Measurements from ENCODE around the gene ERMARD. TPM values are rescaled to one million over a fixed set of nuclear protein-coding genes. Genes with fewer than 3 reads are reported as not detected.

Gene ERMARD
- total and polyA plus RNA-seq, 2 donors (not counting 3 experiments of a cell fraction or from before 2014, with no cell fraction given) = 23.8 to 36.4 TPM

- no peak for TF ChIP-seq CTCF (IDR thresholded peaks at IDR 0.05; ENCODE audit: extremely low read depth in 1 of 2, insufficient read depth in 1 of 2, low read depth in 1 of 2, low read length in 2 of 2)
- no peak for TF ChIP-seq JUN (IDR thresholded peaks at IDR 0.05; ENCODE audit: borderline replicate concordance, insufficient read depth, insufficient read length, low read depth)
- TF ChIP-seq MYC (IDR thresholded peaks at IDR 0.05; ENCODE audit: low read depth, low read length) = no peak
- TF ChIP-seq POLR2A (IDR thresholded peaks at IDR 0.05; ENCODE audit: low read depth, low read length) = no peak
- no peak for TF ChIP-seq MAX (IDR thresholded peaks at IDR 0.05; ENCODE audit: insufficient read depth, insufficient read length)
- FAIRE-seq = no peak
- H3K36me3 ChIP-seq (ENCODE audit: control insufficient read depth in 2 of 2, extremely low read depth in 1 of 2, insufficient read depth in 2 of 2, low read length in 2 of 2) = peaks cover 0 to 13% of the 10 kb centered on the region in 2 experiments
Measured at GRCh38 chr6:169776379-169776778, 25.0 kb downstream of the ERMARD start.

GRCh38 chr6:169777896-169778295 lies 26.5 kb downstream of the ERMARD start:
- Histone ChIP-seq H2AFZ (ENCODE audit: low read depth, low read length) (no peak overlapping the region), H3K27ac (ENCODE audit: insufficient read depth, low read depth, low read length) (no peak overlapping the region), H3K36me3 (ENCODE audit: control insufficient read depth in 2 of 2, extremely low read depth in 1 of 2, insufficient read depth in 2 of 2, low read length in 2 of 2) (peaks cover 0 to 8% of the 10 kb centered on the region in 2 experiments), H4K20me1 (replicated peaks; ENCODE audit: control insufficient read depth, extremely low read depth, insufficient read depth, low read length) (no peaks in the 10 kb centered on the region), H3K79me2 (ENCODE audit: control insufficient read depth, insufficient read depth, low read length) (no peaks in the 10 kb centered on the region), H3K9ac (replicated peaks; ENCODE audit: extremely low read depth, insufficient read depth, low read length) (no peak overlapping the region), H3K4me1 (ENCODE audit: control insufficient read depth, extremely low read depth, insufficient read depth, low read length) (peaks cover 10% of the 10 kb centered on the region), H3K4me2 (ENCODE audit: insufficient read depth, low read length) (no peak overlapping the region), H3K9me3 (replicated peaks; ENCODE audit: control insufficient read depth, insufficient read depth, low read length) (no peaks in the 10 kb centered on the region), H3K9me1 (replicated peaks; ENCODE audit: control insufficient read depth, extremely low read depth, insufficient read depth, low read length) (no peaks in the 10 kb centered on the region), H3K27me3 (ENCODE audit: control insufficient read depth in 2 of 2, insufficient read depth in 2 of 2, low read length in 2 of 2) (no peaks in the 10 kb centered on the region), H3K4me3 (replicated peaks in 1 of 3; ENCODE audit: insufficient read depth in 1 of 3, low read depth in 1 of 3, low read length in 3 of 3) (no peak overlapping the region)
- TF ChIP-seq POLR2AphosphoS5 (IDR thresholded peaks at IDR 0.05; ENCODE audit: insufficient read depth, low read depth, low read length) (no peak), EZH2 (IDR thresholded peaks at IDR 0.05; ENCODE audit: borderline replicate concordance, low read depth, low read length, severe bottlenecking) (no peak), POLR2A (IDR thresholded peaks at IDR 0.05; ENCODE audit: low read depth, low read length) (no peak), CTCF (IDR thresholded peaks at IDR 0.05; ENCODE audit: extremely low read depth in 1 of 2, insufficient read depth in 1 of 2, low read depth in 1 of 2, low read length in 2 of 2) (no peak), FOS (IDR thresholded peaks at IDR 0.05; ENCODE audit: borderline replicate concordance, insufficient read depth, low read length) (no peak), JUN (IDR thresholded peaks at IDR 0.05; ENCODE audit: borderline replicate concordance, insufficient read depth, insufficient read length, low read depth) (no peak), MAX (IDR thresholded peaks at IDR 0.05; ENCODE audit: insufficient read depth, insufficient read length) (no peak), MYC (IDR thresholded peaks at IDR 0.05; ENCODE audit: low read depth, low read length) (no peak), GATA2 (IDR thresholded peaks at IDR 0.05; ENCODE audit: insufficient read depth, insufficient read length, low read depth, low read length) (no peak)
- DNase-seq (ENCODE audit: low read depth, low spot score) = no peak
- BruUV-seq (replicated peaks) = no TSS peak
- ChIA-PET POLR2A (no interaction called here), CTCF (no interaction called here)
- dilution Hi-C loops (cut with MboI; ENCODE audit: extremely low pct_ligation_motif_present, low sequenced_read_pairs) = no loop called here
- FAIRE-seq = peak; percentile 18
- intact Hi-C loops (cut with micrococcal nuclease) = no loop called here

More at GRCh38 chr6:169776379-169776778, 25.0 kb downstream of the ERMARD start:
- no peaks in the 10 kb centered on the region for H3K9me1 ChIP-seq (replicated peaks; ENCODE audit: control insufficient read depth, extremely low read depth, insufficient read depth, low read length)
- BruUV-seq (replicated peaks) = no TSS peak
- H2AFZ ChIP-seq (ENCODE audit: low read depth, low read length) = no peak overlapping the region
- ChIA-PET CTCF (interaction anchor here (1.0 kb wide), 1 partner anchor 14 kb away, joined by 4 read pairs; no protein-coding TSS in a partner anchor), POLR2A (no interaction called here)
- intact Hi-C loops (cut with micrococcal nuclease) (no loop called here), dilution Hi-C loops (cut with MboI; ENCODE audit: extremely low pct_ligation_motif_present, low sequenced_read_pairs) (no loop called here)
- H3K4me3 ChIP-seq (replicated peaks in 1 of 3; ENCODE audit: insufficient read depth in 1 of 3, low read depth in 1 of 3, low read length in 3 of 3) = no peak overlapping the region
- no peaks in the 10 kb centered on the region for H4K20me1 ChIP-seq (replicated peaks; ENCODE audit: control insufficient read depth, extremely low read depth, insufficient read depth, low read length)
- no peaks in the 10 kb centered on the region for H3K79me2 ChIP-seq (ENCODE audit: control insufficient read depth, insufficient read depth, low read length)
- no peaks in the 10 kb centered on the region for H3K27me3 ChIP-seq (ENCODE audit: control insufficient read depth in 2 of 2, insufficient read depth in 2 of 2, low read length in 2 of 2)
- peaks cover 10% of the 10 kb centered on the region for H3K4me1 ChIP-seq (ENCODE audit: control insufficient read depth, extremely low read depth, insufficient read depth, low read length)
- no peak overlapping the region for H3K27ac ChIP-seq (ENCODE audit: insufficient read depth, low read depth, low read length)
- H3K4me2 ChIP-seq (ENCODE audit: insufficient read depth, low read length) = no peak overlapping the region
- no peak for DNase-seq (ENCODE audit: low read depth, low spot score)
- H3K9me3 ChIP-seq (replicated peaks; ENCODE audit: control insufficient read depth, insufficient read depth, low read length) = no peaks in the 10 kb centered on the region
- H3K9ac ChIP-seq (replicated peaks; ENCODE audit: extremely low read depth, insufficient read depth, low read length) = no peak overlapping the region

All from endothelial cell of umbilical vein (primary cell).